Measurements from ENCODE around the gene POLR3A.

DNA sequence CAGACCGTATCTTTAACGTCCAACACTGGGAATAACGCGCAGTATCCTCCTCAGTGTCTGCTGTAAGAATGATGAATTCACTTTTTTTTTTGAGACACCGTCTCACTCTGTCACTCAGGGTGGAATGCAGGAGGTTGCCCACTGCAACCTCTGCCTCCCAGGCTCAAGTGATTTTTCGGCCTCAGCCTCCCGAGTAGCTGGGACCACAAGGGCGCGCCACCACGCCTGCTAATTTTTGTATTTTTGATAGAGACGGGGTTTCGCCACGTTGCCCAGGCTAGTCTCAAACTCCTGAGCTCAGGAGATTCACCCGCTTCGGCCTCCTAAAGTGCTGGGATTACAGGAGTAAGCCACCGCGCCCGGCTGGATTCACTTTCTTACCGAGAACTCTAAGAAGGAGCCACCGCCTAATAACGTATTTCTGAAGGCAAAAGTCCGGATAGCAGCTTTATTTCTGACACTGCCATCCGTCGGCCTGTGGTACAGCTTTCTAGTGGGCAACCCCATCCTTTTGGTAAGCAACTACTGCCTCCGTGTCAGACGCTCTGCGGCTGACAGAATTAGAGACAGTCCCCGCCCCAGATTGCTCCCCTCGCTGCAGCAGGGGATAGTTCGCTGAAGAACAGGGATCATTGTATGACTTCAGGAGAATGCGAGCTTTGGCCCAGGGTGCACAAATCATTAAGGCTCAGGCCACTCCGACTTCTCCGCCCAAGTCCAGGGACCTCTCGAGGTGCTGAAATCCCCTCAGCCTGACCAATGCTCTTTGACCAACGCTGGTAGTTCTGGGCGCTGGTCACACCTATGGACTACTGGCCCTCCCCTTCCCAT is 662 bp downstream of the POLR3A start:
- TF ChIP-seq, protein P1, sequence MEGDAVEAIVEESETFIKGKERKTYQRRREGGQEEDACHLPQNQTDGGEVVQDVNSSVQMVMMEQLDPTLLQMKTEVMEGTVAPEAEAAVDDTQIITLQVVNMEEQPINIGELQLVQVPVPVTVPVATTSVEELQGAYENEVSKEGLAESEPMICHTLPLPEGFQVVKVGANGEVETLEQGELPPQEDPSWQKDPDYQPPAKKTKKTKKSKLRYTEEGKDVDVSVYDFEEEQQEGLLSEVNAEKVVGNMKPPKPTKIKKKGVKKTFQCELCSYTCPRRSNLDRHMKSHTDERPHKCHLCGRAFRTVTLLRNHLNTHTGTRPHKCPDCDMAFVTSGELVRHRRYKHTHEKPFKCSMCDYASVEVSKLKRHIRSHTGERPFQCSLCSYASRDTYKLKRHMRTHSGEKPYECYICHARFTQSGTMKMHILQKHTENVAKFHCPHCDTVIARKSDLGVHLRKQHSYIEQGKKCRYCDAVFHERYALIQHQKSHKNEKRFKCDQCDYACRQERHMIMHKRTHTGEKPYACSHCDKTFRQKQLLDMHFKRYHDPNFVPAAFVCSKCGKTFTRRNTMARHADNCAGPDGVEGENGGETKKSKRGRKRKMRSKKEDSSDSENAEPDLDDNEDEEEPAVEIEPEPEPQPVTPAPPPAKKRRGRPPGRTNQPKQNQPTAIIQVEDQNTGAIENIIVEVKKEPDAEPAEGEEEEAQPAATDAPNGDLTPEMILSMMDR (IDR thresholded peaks at IDR 0.05): no peak
- TF ChIP-seq POLR2A (IDR thresholded peaks at IDR 0.05): no peak
